ENCODE measurements around the gene CAMSAP2. TPM values are rescaled to one million over a fixed set of nuclear protein-coding genes. Genes with fewer than 3 reads are reported as not detected.

Gene CAMSAP2
- polyA plus RNA-seq, 3 donors from 2014 or later = 0.21 TPM; not detected in 2

Other genes starting within 250 kb of the CAMSAP2 start
- gene KIF14, start 118.1 kb upstream of the CAMSAP2 start, polyA plus RNA-seq = under 1 TPM in 2 of 3 donors, not detected in 1; 0.02 to 0.16 TPM
- 10 to 100 TPM; 18.3 to 29.1 (median 21.0) TPM for gene DDX59, start 69.0 kb upstream of the CAMSAP2 start, polyA plus RNA-seq
- 10 to 100 TPM in 2 of 3 donors, 1 to 10 TPM in 1; 4.5 to 18.9 (median 14.8) TPM for gene GPR25, start 134.1 kb downstream of the CAMSAP2 start, polyA plus RNA-seq
- under 1 TPM in 1 of 3 donors, not detected in 2; 0.10 TPM for gene INAVA, start 156.0 kb downstream of the CAMSAP2 start, polyA plus RNA-seq

Measured in immature natural killer cell (primary cell).